Activated CD8-positive, alpha-beta memory T cell treated with anti-CD3 and anti-CD28 coated beads for 36 hours (primary cell): ENCODE data around the gene NTMT1. TPM values are rescaled to one million over a fixed set of nuclear protein-coding genes. Genes with fewer than 3 reads are reported as not detected.

ENCODE experiments used
- CTCF ChIA-PET: fragments of 350-600 bp; sonication (Branson Sonifier 250); formaldehyde crosslinking; loops from one replicate; lab custom pipeline; 2021; ENCODE audit warnings: antibody characterized with exemption; lab: Charles Lee
- POLR2A ChIA-PET: fragments of 350-600 bp; sonication (Branson Sonifier 250); formaldehyde crosslinking; loops from one replicate; lab custom pipeline; 2021; ENCODE audit warnings: antibody characterized with exemption; lab: Charles Lee
- total RNA-seq, 2 experiments: library from RNA; stranded (reverse); gene quantifications; one replicate each; pipeline ENCODE4 v1.2.3, GENCODE V29; 2021

Gene NTMT1
- total RNA-seq, 2 experiments from 2014 or later: 76.9 to 80.4 TPM

DNA sequence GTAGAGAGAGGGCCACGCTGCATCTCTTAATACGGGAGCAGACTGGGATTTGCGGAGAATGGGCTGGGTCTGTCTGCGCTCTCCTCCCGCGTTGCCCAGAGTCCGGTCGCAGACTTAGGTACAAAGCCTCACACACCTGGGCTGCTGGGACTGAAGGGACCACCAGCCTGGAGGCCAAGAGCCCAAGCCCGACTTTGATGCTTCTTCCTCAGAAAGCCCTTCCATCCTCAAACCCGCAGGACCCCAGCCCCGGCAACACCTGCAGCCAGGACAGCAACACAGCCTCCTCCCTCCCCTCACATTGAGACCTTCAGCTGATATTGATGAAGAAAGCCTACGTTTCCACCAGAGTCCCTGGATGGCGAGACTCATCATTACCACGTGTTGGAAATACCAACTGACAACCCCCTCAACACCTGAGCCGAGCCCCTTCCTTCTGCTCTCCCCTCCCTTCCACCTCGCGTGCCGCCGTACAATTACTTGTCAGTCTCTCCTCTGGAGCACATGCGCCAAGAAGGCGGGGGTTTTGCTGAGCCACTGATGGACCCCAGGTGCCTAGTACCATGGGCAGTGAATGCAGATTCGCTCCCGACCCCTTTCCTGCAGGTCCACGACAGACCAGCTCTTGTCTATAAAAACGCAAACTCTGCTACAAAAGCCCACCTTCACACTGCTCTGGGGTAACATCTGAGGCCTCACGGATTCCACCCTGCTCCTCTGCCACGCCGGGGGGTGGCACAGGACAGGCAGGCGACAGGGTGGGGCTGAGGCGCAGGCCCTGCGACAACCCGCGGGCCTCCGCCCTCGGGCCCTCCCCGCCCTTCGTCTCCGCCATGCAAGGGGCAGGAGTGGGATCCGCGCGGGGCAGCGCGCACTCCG lies 15.1 kb downstream of the NTMT1 start:
- ChIA-PET CTCF (interaction anchor here (1.3 to 5.6 kb wide), 2 partner anchors 15 to 57 kb away, joined by 3 to 41 read pairs; partner anchors contain the start of gene NTMT1), POLR2A (interaction anchor here (1.0 to 1.9 kb wide), 4 partner anchors 12 to 501 kb away, joined by 3 to 6 read pairs (median 3); partner anchors contain the start of gene NTMT1)

DNA sequence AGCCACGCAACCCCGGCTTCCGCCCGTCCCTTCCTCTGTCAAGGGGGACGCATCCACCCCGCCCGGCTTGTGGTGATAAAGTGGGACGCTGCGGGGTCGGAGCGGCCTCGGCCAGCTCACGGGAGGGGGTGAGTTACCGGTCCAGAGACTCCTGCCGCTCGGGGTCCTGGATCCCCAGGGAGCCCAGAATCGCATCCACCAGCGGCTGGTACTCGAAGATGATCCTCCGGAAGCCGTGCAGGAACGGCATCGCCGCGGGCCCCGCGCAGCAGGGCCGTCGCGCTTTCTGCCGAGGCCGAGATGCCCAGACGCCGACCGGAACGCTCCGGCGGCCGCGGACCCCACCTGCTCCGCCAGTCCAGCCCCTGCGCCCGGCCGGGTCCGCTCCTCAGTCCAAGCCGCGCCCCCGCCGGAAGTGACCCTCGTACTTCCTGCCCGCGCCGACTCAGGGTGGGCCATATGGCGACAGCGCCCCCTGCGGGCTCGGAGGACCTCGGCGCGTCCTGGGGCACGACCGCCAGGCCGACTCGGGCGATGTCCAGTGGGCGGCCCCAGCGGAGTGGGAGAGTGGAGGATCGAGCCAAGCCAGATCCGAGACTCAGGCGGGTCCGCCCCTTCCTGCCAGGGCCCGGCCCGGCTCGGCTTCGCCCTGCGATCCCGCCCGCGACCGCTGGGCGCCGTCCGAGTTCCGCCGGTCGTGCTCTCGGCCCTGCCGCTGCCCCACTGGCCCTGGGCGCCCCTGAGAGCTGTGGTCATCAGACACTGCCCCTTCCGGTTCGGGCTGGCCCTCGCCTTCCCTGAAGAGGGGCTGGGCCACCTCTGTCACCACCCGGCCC lies 16.0 kb downstream of the NTMT1 start, which contains the start of gene ASB6:
ASB6 (minus strand) TSS at position 402 of the 836 bp plus-strand sequence; CDS start at position 250, 152 bp downstream.
- ChIA-PET CTCF (interaction anchor here (0.7 to 5.6 kb wide), 7 partner anchors 9 to 149 kb away, joined by 3 to 41 read pairs (median 5); partner anchors contain the start of gene NTMT1), POLR2A (interaction anchor here (1.0 to 1.1 kb wide), 2 partner anchors 13 to 15 kb away, joined by 3 read pairs; no protein-coding TSS in a partner anchor)

DNA sequence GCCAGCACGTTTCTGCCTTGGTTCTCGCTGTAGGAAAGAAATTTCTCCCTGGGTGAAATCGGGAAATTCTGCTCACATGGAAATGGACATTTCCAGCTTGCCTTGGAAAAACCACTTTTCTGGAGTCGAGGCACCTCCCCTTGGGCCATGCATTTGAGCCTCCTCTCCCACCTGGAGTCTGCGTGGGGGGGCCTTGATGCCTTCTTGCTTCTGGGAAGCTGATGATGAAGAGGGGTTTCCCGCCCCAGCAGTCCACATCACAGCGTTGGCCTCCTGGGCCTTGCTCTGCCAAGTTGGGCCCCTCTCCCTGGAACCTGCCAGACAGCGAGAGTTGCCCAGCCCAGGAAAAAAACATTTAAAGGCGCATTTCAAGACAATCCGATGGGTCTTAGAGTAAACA lies 17.7 kb downstream of the NTMT1 start:
- ChIA-PET POLR2A (no interaction called here), CTCF (interaction anchor here (0.6 to 1.8 kb wide), 8 partner anchors 82 to 1305 kb away, joined by 3 to 12 read pairs (median 4); no protein-coding TSS in a partner anchor)

DNA sequence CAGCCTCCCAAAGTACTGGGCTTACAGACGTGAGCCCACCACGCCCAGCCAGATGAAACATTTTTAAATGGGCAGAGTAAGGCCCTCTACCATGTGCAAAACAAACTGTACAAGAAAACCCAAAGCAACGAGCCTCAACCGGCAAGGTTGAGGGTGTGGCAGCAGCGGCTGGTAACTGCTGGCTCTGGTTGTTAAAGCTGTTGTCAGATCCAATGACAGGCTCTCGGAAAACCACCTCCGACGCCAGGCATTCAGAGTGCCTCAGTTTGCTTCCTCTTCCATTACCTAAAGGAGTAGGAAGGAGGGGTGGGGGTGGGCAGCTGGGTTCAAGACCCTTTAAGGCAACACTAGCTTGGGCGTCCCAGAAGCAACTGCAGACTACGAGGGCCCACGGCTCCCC lies 18.4 kb downstream of the NTMT1 start:
- POLR2A ChIA-PET: no interaction called here
- CTCF ChIA-PET: interaction anchor here (0.6 to 1.3 kb wide), 2 partner anchors 142 to 470 kb away, joined by 4 read pairs; no protein-coding TSS in a partner anchor

DNA sequence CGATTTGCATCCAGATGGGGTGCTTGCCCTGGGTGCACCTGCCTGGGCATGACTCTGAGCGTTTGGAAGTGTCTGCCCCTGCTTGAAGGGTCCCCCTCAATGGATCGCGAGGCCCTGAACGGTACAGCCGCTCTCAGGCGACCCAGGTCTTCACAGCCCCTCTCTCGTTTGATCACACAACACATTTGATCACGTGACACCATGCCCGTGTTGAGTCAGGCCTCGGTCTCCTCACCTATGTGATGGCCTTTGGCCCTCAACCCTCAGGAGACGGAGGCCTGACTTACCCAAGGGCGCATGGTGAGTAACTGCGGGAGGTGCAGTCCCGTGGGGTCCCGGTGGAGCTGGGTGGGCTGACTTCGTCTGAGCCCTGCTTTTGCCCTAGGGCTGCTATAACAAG lies 18.9 kb downstream of the NTMT1 start:
- ChIA-PET CTCF (interaction anchor here (1.3 kb wide), 1 partner anchor 470 kb away, joined by 4 read pairs; no protein-coding TSS in a partner anchor), POLR2A (no interaction called here)

DNA sequence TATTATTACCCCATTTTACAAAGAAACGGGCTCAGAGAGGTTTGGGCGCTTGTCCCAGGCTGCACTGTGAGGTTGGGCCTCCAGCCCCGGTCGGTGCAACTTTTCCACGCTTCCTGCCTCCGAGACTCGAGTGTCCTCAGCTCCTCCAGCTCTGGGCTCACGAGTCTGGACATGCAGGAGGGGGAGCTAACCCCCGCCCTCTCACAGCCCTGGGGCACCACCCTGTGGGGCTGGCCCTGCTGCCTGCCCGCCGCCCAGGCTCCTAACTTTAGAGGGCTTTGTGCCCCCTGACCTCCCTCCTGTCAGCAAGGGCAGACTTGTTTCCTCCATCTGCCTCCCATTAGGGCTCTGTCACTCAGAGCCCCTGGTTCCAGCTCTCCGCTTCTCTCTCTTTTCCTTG lies 20.3 kb downstream of the NTMT1 start:
- ChIA-PET POLR2A (no interaction called here), CTCF (no interaction called here)

DNA sequence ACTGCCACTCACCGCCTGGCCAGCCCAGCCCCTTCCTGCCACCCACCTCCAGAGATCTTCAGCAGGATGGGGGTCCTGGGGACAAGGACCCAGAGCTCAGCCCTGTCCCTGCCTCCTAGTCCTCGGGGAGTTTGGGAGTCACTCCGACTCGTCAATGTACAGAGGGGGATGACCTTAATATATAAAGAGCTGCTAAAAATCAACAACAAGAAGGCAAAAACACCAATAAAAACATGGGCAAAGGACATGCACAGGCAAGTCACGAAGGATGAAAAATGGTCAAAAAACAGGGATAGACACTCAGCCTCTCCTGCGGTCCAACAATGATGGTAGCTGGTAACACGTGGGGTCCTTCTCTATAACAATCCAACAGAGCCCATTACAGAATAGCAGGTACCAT lies 20.7 kb downstream of the NTMT1 start:
- CTCF ChIA-PET: no interaction called here

DNA sequence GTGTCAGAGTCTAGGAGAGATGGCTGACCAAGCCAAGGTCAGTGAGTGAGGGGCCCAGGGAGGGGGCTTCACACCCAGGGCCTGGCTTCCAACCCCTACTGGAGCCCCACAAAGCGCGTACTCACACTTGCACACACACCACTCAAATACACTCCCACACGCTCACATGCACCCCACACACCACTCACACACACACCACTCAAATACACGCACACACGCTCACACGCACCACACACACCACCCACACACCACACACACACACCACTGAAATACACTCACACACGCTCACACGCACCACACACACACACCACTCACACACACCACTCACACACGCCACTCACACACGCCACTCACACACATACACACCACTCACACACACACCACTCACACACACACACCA lies 21.7 kb downstream of the NTMT1 start:
- ChIA-PET POLR2A (no interaction called here), CTCF (no interaction called here)

More for the DNA sequence above, 20.7 kb downstream of the NTMT1 start:
- POLR2A ChIA-PET: no interaction called here

DNA sequence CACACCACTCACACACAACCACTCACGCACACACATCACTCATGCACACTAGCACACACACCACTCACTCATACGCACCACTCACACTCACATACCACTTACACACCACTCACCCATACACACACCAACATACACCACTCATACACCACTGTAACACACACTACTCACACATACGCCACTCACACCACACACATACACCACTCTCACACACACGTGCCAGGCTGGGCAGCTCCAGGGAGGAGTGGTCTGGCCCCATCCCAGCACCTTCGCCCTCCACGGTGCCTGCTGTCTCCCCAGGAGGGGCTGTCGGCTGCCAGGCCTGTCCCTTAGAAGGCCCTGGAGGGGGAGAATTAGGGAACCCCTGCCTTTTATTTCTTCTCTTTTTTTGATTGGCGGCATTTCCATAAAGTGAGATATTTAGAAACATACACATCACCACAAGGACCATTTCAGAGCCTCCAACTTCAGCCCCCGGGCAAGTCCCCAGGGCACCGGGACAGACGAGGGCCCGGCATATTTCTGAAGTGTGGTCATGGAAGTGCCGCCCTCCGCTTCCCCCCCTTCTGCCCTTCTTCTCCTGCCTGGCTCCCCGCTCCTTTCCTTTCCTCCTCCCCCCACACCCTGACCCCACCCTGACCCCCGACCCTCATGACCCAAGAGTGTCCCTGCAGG lies 22.3 kb downstream of the NTMT1 start:
- ChIA-PET CTCF (no interaction called here), POLR2A (no interaction called here)

DNA sequence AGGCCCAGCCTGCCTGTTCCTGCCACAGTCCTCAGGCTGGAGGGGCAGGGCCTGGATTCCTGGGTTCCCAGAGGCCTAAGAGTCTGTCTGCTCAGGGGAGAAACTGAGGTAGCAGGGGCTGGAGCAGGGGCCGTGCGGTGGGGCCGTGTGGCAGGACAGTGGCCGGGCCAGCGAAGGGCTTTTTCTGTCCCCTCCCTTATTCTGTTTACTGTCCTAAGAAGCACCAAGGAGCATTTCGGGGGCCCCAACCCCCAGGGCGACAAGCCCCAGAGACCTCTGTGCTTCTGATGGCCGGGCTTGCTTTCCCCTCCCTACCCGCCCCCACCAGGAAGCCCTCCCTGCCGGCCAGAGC lies 22.8 kb downstream of the NTMT1 start:
- CTCF ChIA-PET: no interaction called here
- POLR2A ChIA-PET: no interaction called here

DNA sequence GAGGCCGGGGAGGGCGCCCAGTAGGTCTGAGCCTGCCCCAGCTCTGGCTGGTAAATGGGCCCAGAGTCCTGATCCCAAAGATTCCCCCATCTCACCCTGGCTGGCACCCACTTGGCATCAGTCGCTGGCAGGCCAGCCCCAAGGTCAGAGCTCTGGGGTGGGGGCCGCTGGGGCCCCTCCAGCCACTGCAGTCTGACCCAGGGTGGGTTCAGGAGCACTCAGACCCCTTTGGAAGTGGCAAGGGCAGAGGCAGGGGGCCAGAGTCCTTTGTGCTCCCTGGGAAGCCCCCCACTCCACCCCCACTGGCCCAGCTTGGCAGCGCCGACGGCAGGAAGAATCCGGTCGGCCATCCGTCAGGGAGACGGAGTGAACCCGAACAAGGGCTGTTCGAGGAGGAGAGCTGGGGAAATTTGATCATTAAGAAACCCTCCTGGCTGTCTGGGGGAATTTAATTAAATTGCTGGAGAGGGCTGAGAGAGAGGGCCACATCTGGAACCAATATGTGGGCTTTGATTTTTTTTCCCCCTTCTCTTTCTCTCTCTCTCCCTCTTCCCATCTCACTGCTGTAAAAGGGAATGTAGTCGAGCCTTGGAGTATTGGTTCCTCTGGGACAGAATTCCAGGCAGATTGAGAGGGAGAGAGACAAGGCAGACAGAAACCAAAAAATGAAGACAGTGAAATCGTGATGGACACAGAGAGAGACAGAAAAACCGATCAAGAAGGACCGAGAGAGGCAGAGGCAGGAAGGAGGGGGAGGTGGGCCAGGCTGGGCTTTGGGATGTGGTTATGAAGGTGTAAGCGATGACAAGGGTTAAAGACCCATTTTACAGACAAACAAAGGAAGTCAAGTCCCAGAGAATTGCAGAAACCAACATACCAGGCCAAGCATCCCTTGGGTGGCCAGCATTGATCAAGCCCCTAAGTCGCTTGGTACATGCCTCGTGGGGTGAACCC lies 24.0 kb downstream of the NTMT1 start:
- ChIA-PET CTCF (no interaction called here), POLR2A (no interaction called here)

DNA sequence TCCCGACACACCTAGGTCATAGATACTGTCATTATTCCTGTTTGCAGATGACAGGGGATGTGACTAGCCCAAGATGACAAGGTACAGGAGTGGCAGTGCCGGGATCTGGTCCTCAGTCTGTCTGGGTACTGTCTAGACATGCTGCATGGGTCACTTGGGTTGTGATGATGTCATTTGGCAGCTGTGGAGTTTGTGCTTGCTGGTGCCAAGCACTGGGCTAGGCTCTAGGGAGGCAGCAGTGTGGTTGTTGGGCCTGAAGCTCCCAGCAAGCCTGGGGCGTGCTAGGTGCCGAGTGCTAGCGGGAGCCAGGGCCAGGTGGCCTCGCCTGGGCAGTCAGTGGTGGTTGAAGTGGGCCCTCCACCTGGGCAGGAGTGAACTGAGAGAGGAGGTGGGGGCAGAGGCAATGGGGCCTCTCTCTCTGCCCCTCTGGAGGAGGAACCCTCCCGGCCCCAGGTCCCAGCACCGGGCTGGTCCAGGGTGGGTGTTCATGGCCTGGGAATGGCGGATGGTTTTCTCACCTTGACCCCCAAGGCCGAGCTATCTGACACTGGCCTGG lies 24.8 kb downstream of the NTMT1 start:
- POLR2A ChIA-PET: no interaction called here
- CTCF ChIA-PET: interaction anchor here (0.9 kb wide), 1 partner anchor 8 kb away, joined by 3 read pairs; no protein-coding TSS in a partner anchor

DNA sequence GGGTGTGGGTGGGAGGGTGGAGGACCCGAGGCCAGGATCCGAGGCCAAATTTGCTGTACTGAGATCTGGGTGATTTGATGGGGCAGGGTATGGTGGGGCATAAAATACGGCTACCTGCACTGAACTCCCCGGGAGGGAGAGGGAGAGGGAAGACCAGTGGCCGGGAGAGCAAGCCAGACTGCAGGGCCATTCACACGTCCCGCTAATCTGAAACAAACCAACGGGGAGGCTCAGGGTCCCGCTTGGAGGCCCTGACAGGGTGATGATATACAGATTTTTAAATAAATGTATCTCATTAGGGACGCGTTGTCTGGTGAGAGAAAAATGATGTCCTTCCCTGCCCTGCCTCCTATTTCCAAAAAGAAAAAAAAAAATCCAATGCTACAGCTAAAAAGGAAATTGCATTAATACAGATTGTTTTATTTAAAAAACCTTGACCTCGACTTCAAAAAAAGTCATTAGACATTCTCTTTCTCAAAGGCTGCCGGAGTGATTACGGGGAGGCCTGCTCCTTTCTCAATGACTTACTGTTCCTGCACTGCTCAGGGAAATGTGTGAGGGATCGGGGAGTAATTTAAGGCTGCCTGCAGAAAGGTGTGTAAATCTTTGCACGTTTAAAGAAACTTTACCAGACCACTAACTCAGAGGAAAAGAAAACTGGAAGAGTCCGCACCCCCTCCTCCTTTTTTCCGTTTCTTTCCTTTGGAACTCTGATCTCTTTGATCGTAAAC lies 28.0 kb downstream of the NTMT1 start:
- POLR2A ChIA-PET: no interaction called here
- CTCF ChIA-PET: no interaction called here

DNA sequence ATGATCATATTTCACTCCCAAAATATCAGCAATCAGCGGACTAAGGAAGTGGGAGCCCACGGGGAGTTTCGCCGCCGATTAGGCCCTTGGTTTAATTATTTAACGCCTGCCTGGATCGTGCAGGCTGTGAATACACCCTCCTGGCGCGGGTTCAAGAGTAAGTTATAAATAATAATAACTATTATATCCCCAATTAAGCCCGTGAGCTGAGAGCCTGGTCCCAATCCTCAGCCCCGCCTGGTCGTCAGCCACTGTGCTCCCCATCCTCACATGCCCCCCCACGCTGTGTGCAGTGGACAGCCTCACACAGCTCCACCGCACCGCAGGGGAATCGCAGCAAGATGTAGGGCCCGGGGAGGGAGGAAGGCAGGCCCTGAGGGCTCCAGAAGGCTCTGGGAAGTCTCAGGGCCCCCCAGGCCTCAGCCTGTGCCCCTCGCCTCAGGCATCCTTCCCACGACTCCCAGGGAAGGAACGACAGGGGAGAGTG lies 28.6 kb downstream of the NTMT1 start:
- CTCF ChIA-PET: no interaction called here
- POLR2A ChIA-PET: no interaction called here

DNA sequence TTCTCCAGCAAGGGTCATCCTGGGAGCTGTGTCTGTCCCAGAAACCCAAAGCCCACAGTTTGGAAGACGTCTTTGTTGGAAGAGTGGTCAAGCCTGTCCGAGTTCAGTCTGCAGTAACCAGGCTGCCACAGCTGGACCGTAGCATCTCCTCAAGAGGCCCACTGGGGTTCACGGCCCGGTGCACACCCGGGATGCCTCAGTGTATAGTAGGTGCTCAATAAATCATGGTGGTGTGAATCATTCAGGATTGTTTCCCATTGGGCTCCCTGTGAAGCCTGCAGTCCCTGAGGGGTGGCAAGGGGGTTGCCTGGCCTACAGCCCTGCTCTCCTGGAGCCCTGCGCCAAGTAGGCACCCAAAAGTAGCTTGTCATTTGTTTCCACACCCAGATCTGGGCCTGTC lies 29.2 kb downstream of the NTMT1 start:
- CTCF ChIA-PET: interaction anchor here (1.6 kb wide), 1 partner anchor 72 kb away, joined by 4 read pairs; no protein-coding TSS in a partner anchor

DNA sequence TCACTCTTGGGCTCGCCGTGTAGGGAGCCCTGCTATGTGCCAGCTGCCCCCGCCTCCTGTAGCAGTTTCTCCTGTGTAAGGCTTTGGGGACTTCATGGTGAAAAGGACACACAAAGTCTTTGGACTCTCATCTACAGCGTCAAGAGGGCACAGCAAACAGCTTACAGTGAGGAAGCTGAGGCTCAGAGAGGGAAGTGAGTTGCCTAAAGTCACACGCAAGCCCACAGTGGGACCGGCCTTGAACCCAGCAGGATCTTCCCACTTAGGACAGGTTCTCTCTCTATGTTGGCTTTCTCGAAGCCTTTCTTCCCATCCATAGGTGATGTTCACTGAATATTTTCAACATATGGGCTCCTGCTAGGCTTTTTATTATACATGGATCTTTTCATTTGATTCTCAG lies 29.7 kb downstream of the NTMT1 start:
- ChIA-PET POLR2A (no interaction called here), CTCF (interaction anchor here (1.2 to 1.6 kb wide), 2 partner anchors 72 to 82 kb away, joined by 3 to 4 read pairs; no protein-coding TSS in a partner anchor)

More for the DNA sequence above, 29.2 kb downstream of the NTMT1 start:
- POLR2A ChIA-PET: no interaction called here
